Neural progenitor cell (in vitro differentiated cells): ENCODE measurements around the gene KLHL11. TPM values are rescaled to one million over a fixed set of nuclear protein-coding genes. Genes with fewer than 3 reads are reported as not detected.

ENCODE experiments used
- DNase-seq: peaks from one replicate; pipeline ENCODE4 v3.0.0-alpha.2; 2016; ENCODE audit warnings: low spot score
- H2AFZ ChIP-seq: fragments of 200-600 bp; sonication (generic); replicated peaks from 2 replicates; pipeline ENCODE4 v1.6.1; 2016; ENCODE audit warnings: antibody characterized with exemption
- H3F3A ChIP-seq: fragments of 200-600 bp; sonication (generic); 2 replicates; pipeline ENCODE4 v1.6.1; 2016; ENCODE audit warnings: antibody characterized with exemption, low read depth
- H3K27ac ChIP-seq: fragments of 200-600 bp; sonication (generic); 2 replicates; pipeline ENCODE4 v1.5.1; 2016; ENCODE audit warnings: mild to moderate bottlenecking
- H3K27me3 ChIP-seq: fragments of 200-600 bp; sonication (generic); 2 replicates; pipeline ENCODE4 v1.6.1; 2016; ENCODE audit warnings: mild to moderate bottlenecking, moderate library complexity
- H3K36me3 ChIP-seq: fragments of 200-600 bp; sonication (generic); 2 replicates; pipeline ENCODE4 v1.5.1; 2016
- H3K4me1 ChIP-seq: fragments of 200-600 bp; sonication (generic); 2 replicates; pipeline ENCODE4 v1.6.1; 2016; ENCODE audit warnings: mixed run types
- H3K4me2 ChIP-seq: fragments of 200-600 bp; sonication (generic); 2 replicates; pipeline ENCODE4 v1.6.1; 2016
- H3K4me3 ChIP-seq: fragments of 200-600 bp; sonication (generic); 2 replicates; pipeline ENCODE4 v1.5.1; 2016
- H3K79me2 ChIP-seq: fragments of 200-600 bp; sonication (generic); 2 replicates; pipeline ENCODE4 v1.6.1; 2016; ENCODE audit warnings: low read depth
- H3K9ac ChIP-seq: fragments of 200-600 bp; sonication (generic); 2 replicates; pipeline ENCODE4 v1.6.1; 2016
- H3K9me3 ChIP-seq: fragments of 200-600 bp; sonication (generic); 2 replicates; pipeline ENCODE4 v1.5.1; 2016; ENCODE audit warnings: low read depth
- H4K20me1 ChIP-seq: fragments of 200-600 bp; sonication (generic); 2 replicates; pipeline ENCODE4 v1.6.1; 2016; ENCODE audit warnings: low read depth
- H3K27ac Mint-ChIP-seq: 3 replicates; pipeline ENCODE4 v1.8.0; 2021; ENCODE audit warnings: mixed read lengths
- H3K27me3 Mint-ChIP-seq: 2 replicates; pipeline ENCODE4 v1.8.0; 2022; ENCODE audit warnings: low read depth, mild to moderate bottlenecking, inconsistent platforms, moderate library complexity, mixed read lengths; ENCODE audit not compliant: insufficient read depth
- H3K36me3 Mint-ChIP-seq: 3 replicates; pipeline ENCODE4 v1.8.0; 2021; ENCODE audit warnings: mixed read lengths
- H3K4me1 Mint-ChIP-seq: 3 replicates; pipeline ENCODE4 v1.8.0; 2021; ENCODE audit warnings: mixed read lengths
- H3K4me3 Mint-ChIP-seq: 3 replicates; pipeline ENCODE4 v1.8.0; 2021; ENCODE audit warnings: mild to moderate bottlenecking, moderate library complexity, mixed read lengths
- H3K9me3 Mint-ChIP-seq: 3 replicates; pipeline ENCODE4 v1.8.0; 2020; ENCODE audit warnings: mixed read lengths
- CTCF ChIP-seq: fragments of 200-600 bp; sonication (generic); IDR thresholded peaks from 2 replicates; pipeline ENCODE4 v1.5.1; 2017; ENCODE audit warnings: antibody characterized with exemption, mild to moderate bottlenecking
- EZH2 ChIP-seq: fragments of 200-600 bp; sonication (generic); IDR thresholded peaks from 2 replicates; pipeline ENCODE4 v1.6.1; 2017; ENCODE audit warnings: antibody characterized with exemption, mild to moderate bottlenecking, moderate library complexity
- EZH2phosphoT487 ChIP-seq: fragments of 200-600 bp; sonication (generic); IDR thresholded peaks from 2 replicates; pipeline ENCODE4 v1.6.1; 2017; ENCODE audit warnings: antibody characterized with exemption
- total RNA-seq: library from RNA; depleted of rRNA; stranded (reverse); fragments of >200 nt; gene quantifications from 2 replicates; pipeline ENCODE4 v1.2.3, GENCODE V29; 2015; ENCODE audit warnings: low replicate concordance

The KLHL11 gene
- total RNA-seq, 1 donor from 2014 or later = 28.5 TPM

GRCh38 chr17:41823580-41823979 is 41.6 kb downstream of the KLHL11 start:
- Mint-ChIP-seq H3K4me1 (peaks cover 18% of the 10 kb centered on the region), H3K9me3 (no peaks in the 10 kb centered on the region), H3K27ac (peak overlapping the region; percentile 85), H3K27me3 (peaks cover 5% of the 10 kb centered on the region), H3K36me3 (peaks cover 14% of the 10 kb centered on the region), H3K4me3 (no peak overlapping the region)
- Histone ChIP-seq H3K9ac (no peak overlapping the region), H3K79me2 (no peaks in the 10 kb centered on the region), H3K27me3 (no peaks in the 10 kb centered on the region), H2AFZ (no peak overlapping the region), H4K20me1 (peaks cover 17% of the 10 kb centered on the region), H3K4me3 (no peak overlapping the region), H3K4me1 (peaks cover 19% of the 10 kb centered on the region), H3K27ac (peak overlapping the region; percentile 37), H3K9me3 (no peaks in the 10 kb centered on the region), H3K36me3 (no peaks in the 10 kb centered on the region), H3F3A (peaks cover 17% of the 10 kb centered on the region), H3K4me2 (peak overlapping the region; percentile 13)
- DNase-seq = no peak
- no peak for TF ChIP-seq EZH2phosphoT487
- no peak for TF ChIP-seq EZH2
- no peak for TF ChIP-seq CTCF

DNA sequence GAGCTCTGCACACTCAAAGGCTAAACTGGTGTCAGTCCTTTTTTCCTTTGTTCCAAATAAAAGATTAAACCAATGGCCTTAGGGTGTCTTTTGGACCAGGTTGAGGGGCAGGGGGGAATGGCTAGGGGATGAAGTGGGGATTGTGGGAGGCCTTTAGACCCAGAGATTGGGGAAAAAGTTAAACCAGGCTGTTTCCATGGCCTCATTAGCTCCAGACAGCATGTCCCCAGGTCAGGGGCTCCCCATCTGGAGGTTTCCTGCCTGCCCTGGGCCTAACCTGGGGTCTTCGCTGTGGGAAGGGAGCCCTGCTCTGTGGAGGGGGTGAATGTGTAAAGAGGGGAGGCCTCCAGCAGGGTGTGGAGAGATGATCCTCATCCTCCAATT is 42.1 kb downstream of the KLHL11 start:
- Mint-ChIP-seq H3K4me3 (no peak overlapping the region), H3K36me3 (peaks cover 15% of the 10 kb centered on the region), H3K27ac (no peak overlapping the region), H3K27me3 (peaks cover 5% of the 10 kb centered on the region), H3K9me3 (no peaks in the 10 kb centered on the region), H3K4me1 (peaks cover 18% of the 10 kb centered on the region)
- no peak overlapping the region for H2AFZ ChIP-seq
- H3K9me3 ChIP-seq = no peaks in the 10 kb centered on the region
- TF ChIP-seq CTCF = no peak
- no peak for TF ChIP-seq EZH2phosphoT487
- no peak for TF ChIP-seq EZH2
- no peaks in the 10 kb centered on the region for H3K27me3 ChIP-seq
- peaks cover 19% of the 10 kb centered on the region for H3K4me1 ChIP-seq
- peaks cover 17% of the 10 kb centered on the region for H3F3A ChIP-seq
- H3K36me3 ChIP-seq = no peaks in the 10 kb centered on the region
- H3K27ac ChIP-seq = peak overlapping the region; percentile 37
- H3K9ac ChIP-seq = no peak overlapping the region
- no peaks in the 10 kb centered on the region for H3K79me2 ChIP-seq
- H3K4me3 ChIP-seq = no peak overlapping the region
- peak overlapping the region; percentile 13 for H3K4me2 ChIP-seq
- DNase-seq = no peak
- H4K20me1 ChIP-seq = peaks cover 17% of the 10 kb centered on the region

DNA sequence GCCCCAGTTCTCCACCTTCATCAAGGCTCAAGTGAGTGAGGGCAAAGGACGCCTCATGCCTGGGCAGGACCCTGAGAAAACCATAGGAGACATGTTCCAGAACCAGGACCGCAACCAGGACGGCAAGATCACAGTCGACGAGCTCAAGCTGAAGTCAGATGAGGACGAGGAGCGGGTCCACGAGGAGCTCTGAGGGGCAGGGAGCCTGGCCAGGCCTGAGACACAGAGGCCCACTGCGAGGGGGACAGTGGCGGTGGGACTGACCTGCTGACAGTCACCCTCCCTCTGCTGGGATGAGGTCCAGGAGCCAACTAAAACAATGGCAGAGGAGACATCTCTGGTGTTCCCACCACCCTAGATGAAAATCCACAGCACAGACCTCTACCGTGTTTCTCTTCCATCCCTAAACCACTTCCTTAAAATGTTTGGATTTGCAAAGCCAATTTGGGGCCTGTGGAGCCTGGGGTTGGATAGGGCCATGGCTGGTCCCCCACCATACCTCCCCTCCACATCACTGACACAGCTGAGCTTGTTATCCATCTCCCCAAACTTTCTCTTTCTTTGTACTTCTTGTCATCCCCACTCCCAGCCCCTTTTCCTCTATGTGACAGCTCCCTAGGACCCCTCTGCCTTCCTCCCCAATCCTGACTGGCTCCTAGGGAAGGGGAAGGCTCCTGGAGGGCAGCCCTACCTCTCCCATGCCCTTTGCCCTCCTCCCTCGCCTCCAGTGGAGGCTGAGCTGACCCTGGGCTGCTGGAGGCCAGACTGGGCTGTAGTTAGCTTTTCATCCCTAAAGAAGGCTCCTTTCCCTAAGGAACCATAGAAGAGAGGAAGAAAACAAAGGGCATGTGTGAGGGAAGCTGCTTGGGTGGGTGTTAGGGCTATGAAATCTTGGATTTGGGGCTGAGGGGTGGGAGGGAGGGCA is 42.7 kb downstream of the KLHL11 start:
- H3K79me2 ChIP-seq = no peaks in the 10 kb centered on the region
- Mint-ChIP-seq H3K27ac (peak overlapping the region; percentile 73), H3K27me3 (peaks cover 5% of the 10 kb centered on the region), H3K4me3 (no peak overlapping the region), H3K9me3 (no peaks in the 10 kb centered on the region), H3K4me1 (peaks cover 18% of the 10 kb centered on the region), H3K36me3 (peaks cover 14% of the 10 kb centered on the region)
- peak overlapping the region; percentile 58 for H3K27ac ChIP-seq
- peaks cover 17% of the 10 kb centered on the region for H4K20me1 ChIP-seq
- H3K27me3 ChIP-seq = no peaks in the 10 kb centered on the region
- H3K36me3 ChIP-seq = no peaks in the 10 kb centered on the region
- no peak overlapping the region for H3K4me2 ChIP-seq
- peaks cover 19% of the 10 kb centered on the region for H3K4me1 ChIP-seq
- DNase-seq = no peak
- H2AFZ ChIP-seq = no peak overlapping the region
- no peaks in the 10 kb centered on the region for H3K9me3 ChIP-seq
- no peak overlapping the region for H3K9ac ChIP-seq
- peaks cover 17% of the 10 kb centered on the region for H3F3A ChIP-seq
- TF ChIP-seq EZH2phosphoT487 = no peak
- no peak overlapping the region for H3K4me3 ChIP-seq

- no peak overlapping the region for H3K4me3 ChIP-seq
- H3K27ac Mint-ChIP-seq = no peak overlapping the region
- H3K9me3 ChIP-seq = no peaks in the 10 kb centered on the region
- peak overlapping the region; percentile 58 for H3K27ac ChIP-seq
- H3K4me3 Mint-ChIP-seq = no peak overlapping the region
- peaks cover 17% of the 10 kb centered on the region for H4K20me1 ChIP-seq
- H3K79me2 ChIP-seq = peaks cover 6% of the 10 kb centered on the region
- H3K9me3 Mint-ChIP-seq = no peaks in the 10 kb centered on the region
- H3K4me1 ChIP-seq = peaks cover 19% of the 10 kb centered on the region
- TF ChIP-seq EZH2phosphoT487 = no peak
- no peak for TF ChIP-seq CTCF
- TF ChIP-seq EZH2 = no peak
- H3F3A ChIP-seq = peaks cover 17% of the 10 kb centered on the region
- no peak overlapping the region for H3K4me2 ChIP-seq
- peaks cover 18% of the 10 kb centered on the region for H3K4me1 Mint-ChIP-seq
- no peaks in the 10 kb centered on the region for H3K36me3 ChIP-seq
- no peak overlapping the region for H2AFZ ChIP-seq
- H3K9ac ChIP-seq = no peak overlapping the region
- no peaks in the 10 kb centered on the region for H3K27me3 ChIP-seq
- peaks cover 5% of the 10 kb centered on the region for H3K27me3 Mint-ChIP-seq
- DNase-seq = no peak
- H3K36me3 Mint-ChIP-seq = peaks cover 18% of the 10 kb centered on the region
These were observed 43.4 kb downstream of the KLHL11 start for GRCh38 chr17:41821776-41822175.
